Muscle layer of duodenum (tissue), 2 donors: ENCODE measurements around the gene PTPRJ.

Source experiments
- H3K27ac ChIP-seq: one replicate; pipeline ENCODE4 v1.7.0; 2013; ENCODE audit warnings: mild to moderate bottlenecking, low read length
- H3K27me3 ChIP-seq: one replicate; pipeline ENCODE4 v1.7.0; 2013; ENCODE audit warnings: low read depth, mild to moderate bottlenecking, control low read depth, low read length
- H3K36me3 ChIP-seq, 2 donors: one replicate each; pipeline ENCODE4 v1.7.0; 2013; ENCODE audit warnings: low read length in 2 of 2, control low read depth in 1 of 2, mild to moderate bottlenecking in 1 of 2; ENCODE audit not compliant: insufficient read depth in 2 of 2, control insufficient read depth in 1 of 2
- H3K4me1 ChIP-seq, 2 donors: one replicate each; pipeline ENCODE4 v1.7.0; 2013; ENCODE audit warnings: low read length in 2 of 2, mild to moderate bottlenecking in 2 of 2, control low read depth in 1 of 2, moderate library complexity in 1 of 2; ENCODE audit not compliant: insufficient read depth in 2 of 2, control insufficient read depth in 1 of 2
- H3K4me3 ChIP-seq, 2 donors: one replicate each; pipeline ENCODE4 v1.7.0; 2013; ENCODE audit warnings: low read length in 2 of 2, low read depth in 1 of 2, mild to moderate bottlenecking in 1 of 2
- H3K9me3 ChIP-seq, 2 donors: one replicate each; pipeline ENCODE4 v1.7.0; 2013; ENCODE audit warnings: low read length in 2 of 2, control low read depth in 1 of 2, mild to moderate bottlenecking in 1 of 2; ENCODE audit not compliant: control insufficient read depth in 1 of 2
- donor health status: healthy.

PTPRJ gene

GRCh38 chr11:48011102-48011797 lies 30.9 kb downstream of the PTPRJ start:
- no peak overlapping the region for H3K27ac ChIP-seq
- H3K4me1 ChIP-seq, result peaks cover 10 to 22% of the 10 kb centered on the region in 2 donors
- no peaks in the 10 kb centered on the region for H3K9me3 ChIP-seq
- H3K36me3 ChIP-seq, result no peaks in the 10 kb centered on the region
- H3K27me3 ChIP-seq, result no peaks in the 10 kb centered on the region
- no peak overlapping the region for H3K4me3 ChIP-seq

GRCh38 chr11:48011798-48012391 lies 31.5 kb downstream of the PTPRJ start:
- H3K27me3 ChIP-seq, result no peaks in the 10 kb centered on the region
- no peaks in the 10 kb centered on the region for H3K36me3 ChIP-seq
- H3K4me3 ChIP-seq, result no peak overlapping the region
- no peak overlapping the region for H3K27ac ChIP-seq
- H3K9me3 ChIP-seq, result no peaks in the 10 kb centered on the region
- H3K4me1 ChIP-seq, result peaks cover 5 to 17% of the 10 kb centered on the region in 2 donors

DNA sequence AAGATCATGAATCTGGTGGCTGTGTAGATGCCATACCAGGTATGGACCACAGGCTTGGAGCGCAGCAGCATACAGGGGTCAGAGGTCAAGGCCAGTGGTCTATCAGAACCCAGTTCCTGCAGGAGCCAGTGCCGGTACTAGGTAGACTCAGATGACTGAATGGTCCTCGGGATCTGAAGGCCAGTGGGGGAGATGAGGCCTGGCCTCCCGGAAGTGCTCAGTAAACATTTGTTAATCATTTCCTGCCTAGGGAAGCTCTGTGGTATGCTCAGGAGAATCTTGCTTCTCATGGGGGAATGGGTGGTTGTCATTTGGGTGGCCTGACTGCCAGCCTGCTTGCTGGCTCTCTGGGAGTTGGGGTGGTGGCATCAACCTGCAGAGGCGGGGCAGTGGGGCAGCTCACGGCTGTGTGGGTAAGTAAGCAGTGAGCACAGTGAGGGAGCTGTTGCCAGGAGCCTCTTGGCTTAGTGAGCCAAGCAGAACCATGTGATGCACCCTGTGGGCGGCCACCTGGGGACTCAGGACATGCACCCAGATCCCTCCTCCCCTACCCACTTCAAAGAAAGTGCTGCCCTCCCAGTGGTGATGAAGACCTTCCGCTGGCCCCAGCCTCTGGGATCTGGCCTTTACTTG lies 33.0 kb downstream of the PTPRJ start:
- Histone ChIP-seq H3K27me3 (no peaks in the 10 kb centered on the region), H3K4me1 (peaks cover 5 to 22% of the 10 kb centered on the region in 2 donors), H3K4me3 (no peak overlapping the region), H3K9me3 (no peaks in the 10 kb centered on the region), H3K36me3 (no peaks in the 10 kb centered on the region), H3K27ac (no peak overlapping the region)

GRCh38 chr11:48014917-48015316 lies 34.6 kb downstream of the PTPRJ start:
- Histone ChIP-seq H3K4me1 (peaks cover 5 to 23% of the 10 kb centered on the region in 2 donors), H3K36me3 (no peaks in the 10 kb centered on the region), H3K27ac (no peak overlapping the region), H3K4me3 (no peak overlapping the region), H3K27me3 (no peaks in the 10 kb centered on the region), H3K9me3 (no peaks in the 10 kb centered on the region)

- no peak overlapping the region for H3K27ac ChIP-seq
Observed at GRCh38 chr11:48017105-48017830, 36.9 kb downstream of the PTPRJ start.

DNA sequence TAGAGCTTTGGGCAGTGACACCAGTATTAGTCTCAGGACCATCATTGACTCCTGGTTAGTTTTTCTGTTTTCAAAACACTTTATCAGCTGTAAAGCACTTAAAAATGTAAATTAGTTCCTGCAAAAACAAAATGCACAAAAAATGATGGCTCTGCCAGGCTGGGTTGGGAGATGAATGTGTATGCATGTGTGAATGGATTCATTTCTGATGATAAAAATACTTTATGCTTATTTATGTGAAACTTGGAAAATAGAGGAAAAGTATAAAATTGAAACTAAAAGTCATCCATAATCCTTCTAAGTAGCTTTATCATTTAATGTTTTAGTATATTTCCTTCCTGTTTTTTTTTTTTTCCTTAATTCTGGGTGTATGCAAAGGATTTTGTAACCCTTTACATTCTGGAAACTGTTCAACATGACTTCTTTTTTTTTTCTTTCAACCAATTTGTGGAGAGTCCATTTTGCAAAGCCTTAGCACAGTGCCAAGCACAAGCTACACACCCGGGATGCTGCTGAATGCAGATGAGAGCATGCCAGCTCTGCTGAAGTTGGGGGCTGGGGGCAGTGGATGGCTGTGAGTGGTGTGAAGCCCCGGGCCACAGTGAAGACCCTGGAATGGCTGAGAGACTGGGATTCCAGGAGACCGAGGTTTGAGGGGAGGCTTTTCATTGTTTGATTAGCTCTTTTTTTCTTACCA lies 37.6 kb downstream of the PTPRJ start:
- H3K4me3 ChIP-seq, result no peak overlapping the region
- no peaks in the 10 kb centered on the region for H3K9me3 ChIP-seq
- no peaks in the 10 kb centered on the region for H3K36me3 ChIP-seq
- no peak overlapping the region for H3K27ac ChIP-seq
- H3K27me3 ChIP-seq, result no peaks in the 10 kb centered on the region
- H3K4me1 ChIP-seq, result peaks cover 5 to 21% of the 10 kb centered on the region in 2 donors

More at GRCh38 chr11:48017105-48017830, 36.9 kb downstream of the PTPRJ start:
- Histone ChIP-seq H3K36me3 (no peaks in the 10 kb centered on the region), H3K4me3 (no peak overlapping the region), H3K9me3 (no peaks in the 10 kb centered on the region), H3K4me1 (peaks cover 5 to 23% of the 10 kb centered on the region in 2 donors), H3K27me3 (no peaks in the 10 kb centered on the region)

DNA sequence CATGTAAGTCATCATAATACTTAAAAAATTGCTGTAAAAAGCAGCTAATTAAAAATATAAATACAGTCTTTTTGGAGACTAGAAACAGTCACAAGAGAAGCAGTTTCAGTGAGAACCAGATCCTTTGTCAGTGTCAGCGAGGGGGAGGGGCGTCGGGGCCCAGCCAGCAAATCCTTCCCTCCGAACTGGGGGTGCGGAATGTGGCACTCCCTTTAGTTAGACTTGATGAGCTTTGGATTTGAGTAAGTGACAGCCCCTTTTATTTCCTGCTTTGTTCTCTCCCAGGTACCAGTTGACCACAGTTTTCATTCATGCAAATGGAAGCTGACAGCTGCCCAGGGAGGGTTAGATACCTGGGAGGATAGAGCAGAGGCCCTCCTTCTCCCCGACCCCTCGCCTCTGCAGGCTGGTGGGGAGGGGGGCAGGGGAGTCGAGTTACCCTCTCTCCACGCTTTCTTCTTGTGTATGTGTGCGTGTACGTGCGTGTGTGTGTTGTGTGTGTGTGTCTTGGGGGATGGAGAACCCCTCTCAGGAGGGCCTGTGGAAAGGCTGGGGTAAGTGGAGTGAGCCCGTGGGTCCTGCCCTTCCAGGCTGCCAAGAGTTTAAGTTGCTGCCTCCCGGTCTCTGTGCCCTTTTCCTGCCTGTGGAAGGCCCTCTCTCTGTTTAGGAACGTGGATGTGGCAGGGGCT lies 38.3 kb downstream of the PTPRJ start:
- Histone ChIP-seq H3K9me3 (no peaks in the 10 kb centered on the region), H3K27me3 (no peaks in the 10 kb centered on the region), H3K4me1 (peaks cover 0 to 17% of the 10 kb centered on the region in 2 donors), H3K36me3 (no peaks in the 10 kb centered on the region), H3K27ac (no peak overlapping the region), H3K4me3 (no peak overlapping the region)

DNA sequence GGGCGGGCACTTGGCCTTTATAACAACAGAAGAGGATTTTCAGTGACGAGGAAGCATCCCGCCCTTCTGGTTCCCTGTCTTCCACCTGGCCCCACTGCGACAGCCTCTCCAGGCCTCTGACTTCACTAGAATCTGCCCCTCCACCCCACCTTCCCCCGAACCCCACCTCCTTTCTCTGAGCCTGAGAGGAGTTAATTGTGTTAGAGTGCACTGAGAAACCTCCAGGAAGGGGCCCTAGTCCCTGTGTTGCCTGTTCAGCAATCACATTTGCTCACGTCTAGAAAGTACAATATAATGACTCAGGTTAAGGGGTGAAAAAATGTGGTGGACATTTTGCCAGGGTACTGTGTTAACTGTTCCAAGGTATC lies 38.8 kb downstream of the PTPRJ start:
- Histone ChIP-seq H3K27me3 (no peaks in the 10 kb centered on the region), H3K4me1 (peaks cover 0 to 13% of the 10 kb centered on the region in 2 donors), H3K27ac (no peak overlapping the region), H3K4me3 (no peak overlapping the region), H3K36me3 (no peaks in the 10 kb centered on the region), H3K9me3 (no peaks in the 10 kb centered on the region)

GRCh38 chr11:48019595-48019994 lies 39.2 kb downstream of the PTPRJ start:
- no peak overlapping the region for H3K27ac ChIP-seq

DNA sequence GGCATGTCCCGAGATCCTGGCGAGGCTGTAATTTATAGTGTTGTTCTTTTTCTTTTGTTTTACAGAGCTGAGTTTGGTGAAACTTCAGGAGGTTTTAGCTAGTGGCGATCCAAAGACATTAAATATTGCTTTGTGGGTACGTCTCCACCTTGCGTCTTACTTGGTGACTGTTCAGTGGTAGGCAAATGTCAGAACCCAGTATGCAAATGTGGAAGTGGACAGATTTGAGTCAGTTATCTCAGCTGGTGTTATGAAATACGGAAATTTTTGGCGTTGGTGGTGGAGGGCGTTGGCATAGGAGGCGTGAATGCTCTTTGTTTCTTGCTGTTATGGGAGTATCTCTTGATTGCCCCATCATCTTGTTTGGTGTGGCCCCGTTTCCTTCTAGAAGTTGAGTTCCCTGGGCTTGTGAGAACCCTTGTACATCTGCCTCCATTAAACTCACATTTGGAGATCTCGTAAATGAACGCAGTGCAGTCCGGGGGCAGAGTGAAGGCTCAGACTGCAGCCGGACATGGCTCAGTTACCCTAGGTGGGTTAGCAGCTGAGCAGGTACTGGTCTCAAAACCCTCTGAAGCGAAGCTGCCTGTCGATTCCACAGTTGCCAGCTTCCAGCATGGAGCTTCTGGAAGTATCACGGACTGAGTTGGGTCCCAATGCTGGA lies 39.9 kb downstream of the PTPRJ start:
- Histone ChIP-seq H3K4me1 (peaks cover 0 to 13% of the 10 kb centered on the region in 2 donors), H3K36me3 (no peaks in the 10 kb centered on the region), H3K9me3 (no peaks in the 10 kb centered on the region), H3K27me3 (no peaks in the 10 kb centered on the region), H3K4me3 (no peak overlapping the region), H3K27ac (peak overlapping the region; percentile 14)

More at GRCh38 chr11:48019595-48019994, 39.2 kb downstream of the PTPRJ start:
- H3K4me1 ChIP-seq, result peaks cover 0 to 13% of the 10 kb centered on the region in 2 donors
- H3K36me3 ChIP-seq, result no peaks in the 10 kb centered on the region
- no peaks in the 10 kb centered on the region for H3K9me3 ChIP-seq
- no peak overlapping the region for H3K4me3 ChIP-seq
- no peaks in the 10 kb centered on the region for H3K27me3 ChIP-seq
